Lower leg skin (tissue), 4 donors: ENCODE results near the gene OSBPL9. TPM values are rescaled to one million over a fixed set of nuclear protein-coding genes. Genes with fewer than 3 reads are reported as not detected.

Experiments
- DNase-seq, 2 donors: peaks; one replicate each; pipeline ENCODE4 v3.0.0-alpha.2; 2019; ENCODE audit warnings: low spot score in 2 of 2
- H3K4me3 ChIP-seq: fragments of 200-600 bp; sonication (generic); 2 replicates; pipeline ENCODE4 v1.5.1; 2017; ENCODE audit warnings: mild to moderate bottlenecking, low read depth; ENCODE audit not compliant: poor library complexity, severe bottlenecking
- CTCF ChIP-seq, 3 donors: fragments of 450-650 bp; IDR thresholded peaks; one replicate each; pipeline ENCODE4 v1.5.1; 2016; ENCODE audit warnings: antibody characterized with exemption in 3 of 3, mild to moderate bottlenecking in 3 of 3, moderate library complexity in 2 of 3
- POLR2A ChIP-seq, 2 donors: fragments of 450-650 bp; IDR thresholded peaks; one replicate each; pipeline ENCODE4 v1.6.1; 2016 to 2017; ENCODE audit warnings: antibody characterized with exemption in 2 of 2, mild to moderate bottlenecking in 1 of 2, moderate library complexity in 1 of 2
- WGBS, 2 donors: methylation state at CpG; one replicate each; pipeline ENCODE4 v1.1.5; 2018; 5-methylcytosine and 5-hydroxymethylcytosine counted together
- intact Hi-C: fragments of 100-400 bp; cut with DNase I; formaldehyde crosslinking; loops from one replicate; pipeline ENCODE4 v1.15.0; 2023; ENCODE audit warnings: low total_unique reads
- total RNA-seq, 4 donors: library from RNA; depleted of rRNA; stranded (reverse); fragments of >200 nt; gene quantifications; one replicate each; pipeline ENCODE4 v1.1.0, GENCODE V29; 2016

The OSBPL9 gene
- total RNA-seq, 4 donors from 2014 or later = 35.9 to 56.9 (median 46.9) TPM

- no peak for TF ChIP-seq POLR2A (IDR thresholded peaks at IDR 0.05)
- no peak for TF ChIP-seq CTCF (IDR thresholded peaks at IDR 0.05)
- no peak for DNase-seq
- no peak overlapping the region for H3K4me3 ChIP-seq
- intact Hi-C loops = no loop called here
- WGBS, 2 donors = 90% methylated on average over 4 of the region's 4 CpGs
These were observed 54.8 kb downstream of the OSBPL9 start for GRCh38 chr1:51671527-51672325.

DNA sequence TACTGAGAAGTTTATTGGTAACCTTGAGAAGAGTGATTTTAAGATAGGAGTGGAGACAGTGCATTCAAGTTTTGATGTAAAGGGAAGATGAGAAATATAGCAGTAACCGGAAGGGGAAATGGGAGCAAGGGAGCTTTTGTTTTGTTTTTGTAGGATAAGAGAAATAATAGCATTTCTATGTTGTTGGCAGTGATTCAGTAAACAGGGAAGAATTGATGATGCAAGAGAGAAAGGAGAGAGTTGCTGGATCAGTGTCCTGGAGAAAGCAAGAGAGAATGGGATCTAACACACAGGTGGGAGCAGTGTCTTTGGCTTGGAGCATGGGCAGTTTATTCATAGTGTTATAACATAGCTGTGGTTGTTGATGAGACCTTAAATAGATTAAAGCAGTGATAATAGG is 56.4 kb downstream of the OSBPL9 start:
- TF ChIP-seq POLR2A (IDR thresholded peaks at IDR 0.05) (no peak), CTCF (IDR thresholded peaks at IDR 0.05) (no peak)
- 97 to 98% methylated on average over 1 of the region's 1 CpG for WGBS, 2 donors
- intact Hi-C loops = no loop called here
- no peak for DNase-seq
- no peak overlapping the region for H3K4me3 ChIP-seq

GRCh38 chr1:51675177-51675780 is 58.4 kb downstream of the OSBPL9 start:
- intact Hi-C loops = no loop called here
- 90 to 100% methylated on average over 2 of the region's 2 CpGs for WGBS, 2 donors

GRCh38 chr1:51679435-51679834 is 62.5 kb downstream of the OSBPL9 start:
- H3K4me3 ChIP-seq = no peak overlapping the region
- intact Hi-C loops = no loop called here
- DNase-seq = no peak
- TF ChIP-seq POLR2A (IDR thresholded peaks at IDR 0.05) (no peak), CTCF (IDR thresholded peaks at IDR 0.05) (no peak)

More at GRCh38 chr1:51675177-51675780, 58.4 kb downstream of the OSBPL9 start:
- TF ChIP-seq CTCF (IDR thresholded peaks at IDR 0.05) (no peak), POLR2A (IDR thresholded peaks at IDR 0.05) (no peak)
- DNase-seq = no peak
- H3K4me3 ChIP-seq = no peak overlapping the region

DNA sequence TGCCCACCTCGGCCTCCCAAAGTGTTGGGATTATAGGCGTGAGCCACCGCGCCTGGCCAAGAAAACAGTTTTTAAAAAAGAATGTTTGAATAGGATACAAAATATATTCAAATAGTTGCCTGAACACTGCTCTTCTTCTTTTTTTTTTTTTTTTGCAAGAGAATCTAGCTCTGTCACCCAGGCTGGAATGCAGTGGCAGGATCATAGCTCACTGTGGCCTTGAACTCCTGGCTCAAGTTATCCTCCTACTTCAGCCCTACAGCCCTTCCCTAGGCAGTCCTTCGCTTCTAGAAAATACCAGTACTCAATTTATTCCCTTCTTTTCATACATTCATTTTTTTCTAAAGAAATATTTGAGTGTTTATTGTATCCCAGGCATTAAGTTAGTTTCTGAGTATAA is 67.9 kb downstream of the OSBPL9 start:
- intact Hi-C loops = no loop called here
- DNase-seq = no peak
- TF ChIP-seq CTCF (IDR thresholded peaks at IDR 0.05) (no peak), POLR2A (IDR thresholded peaks at IDR 0.05) (no peak)
- 97 to 99% methylated on average over 5 of the region's 5 CpGs for WGBS, 2 donors
- H3K4me3 ChIP-seq = no peak overlapping the region
